ENCODE measurements around the gene FAM149B1. TPM values are rescaled to one million over a fixed set of nuclear protein-coding genes. Genes with fewer than 3 reads are reported as not detected.

The FAM149B1 gene
- total RNA-seq, 1 experiment from 2014 or later: 22.8 TPM

DNA sequence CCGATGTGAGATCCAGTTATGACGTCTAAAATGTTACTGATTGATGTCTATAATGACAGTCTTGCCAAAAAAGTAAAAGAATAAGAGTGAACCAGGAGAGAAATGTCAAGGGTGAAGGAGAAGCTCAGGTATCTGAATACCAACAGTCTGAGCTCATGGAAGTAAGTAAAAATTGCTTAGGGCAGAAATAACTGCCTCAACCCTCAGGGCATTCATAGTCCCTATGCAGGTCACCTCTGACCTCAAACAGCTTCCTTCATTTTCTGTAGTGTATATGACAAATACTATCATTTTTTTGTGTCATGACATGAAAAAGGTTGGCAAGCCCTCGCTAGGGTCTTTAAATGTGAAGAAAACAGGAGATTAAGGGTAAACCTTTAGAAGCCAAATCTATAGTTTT lies 125.5 kb downstream of the FAM149B1 start:
- intact Hi-C loops (cut with micrococcal nuclease): no loop called here
- H3K4me3 Mint-ChIP-seq (ENCODE audit: unreplicated experiment): no peak overlapping the region
- CTCF ChIA-PET: interaction anchor here (0.6 to 1.6 kb wide), 2 partner anchors 29 to 218 kb away, joined by 3 read pairs; no protein-coding TSS in a partner anchor

More for the DNA sequence above, 125.5 kb downstream of the FAM149B1 start:
- POLR2A ChIA-PET: interaction anchor here (0.7 kb wide), 1 partner anchor 529 kb away, joined by 5 read pairs; no protein-coding TSS in a partner anchor
- no TSS peak for BruUV-seq (replicated peaks)
- H3K36me3 Mint-ChIP-seq (ENCODE audit: insufficient read depth, unreplicated experiment): no peaks in the 10 kb centered on the region
- no peaks in the 10 kb centered on the region for H3K4me1 Mint-ChIP-seq (ENCODE audit: insufficient read depth, unreplicated experiment)
- no peak for DNase-seq (ENCODE audit: unreplicated experiment)
- no peak overlapping the region for H3K27ac Mint-ChIP-seq (ENCODE audit: low read depth, unreplicated experiment)
- H3K9me3 Mint-ChIP-seq (ENCODE audit: unreplicated experiment): peaks cover 18% of the 10 kb centered on the region
- peaks cover 16% of the 10 kb centered on the region for H3K27me3 Mint-ChIP-seq (ENCODE audit: insufficient read depth, unreplicated experiment)
- TF ChIP-seq, protein P1, sequence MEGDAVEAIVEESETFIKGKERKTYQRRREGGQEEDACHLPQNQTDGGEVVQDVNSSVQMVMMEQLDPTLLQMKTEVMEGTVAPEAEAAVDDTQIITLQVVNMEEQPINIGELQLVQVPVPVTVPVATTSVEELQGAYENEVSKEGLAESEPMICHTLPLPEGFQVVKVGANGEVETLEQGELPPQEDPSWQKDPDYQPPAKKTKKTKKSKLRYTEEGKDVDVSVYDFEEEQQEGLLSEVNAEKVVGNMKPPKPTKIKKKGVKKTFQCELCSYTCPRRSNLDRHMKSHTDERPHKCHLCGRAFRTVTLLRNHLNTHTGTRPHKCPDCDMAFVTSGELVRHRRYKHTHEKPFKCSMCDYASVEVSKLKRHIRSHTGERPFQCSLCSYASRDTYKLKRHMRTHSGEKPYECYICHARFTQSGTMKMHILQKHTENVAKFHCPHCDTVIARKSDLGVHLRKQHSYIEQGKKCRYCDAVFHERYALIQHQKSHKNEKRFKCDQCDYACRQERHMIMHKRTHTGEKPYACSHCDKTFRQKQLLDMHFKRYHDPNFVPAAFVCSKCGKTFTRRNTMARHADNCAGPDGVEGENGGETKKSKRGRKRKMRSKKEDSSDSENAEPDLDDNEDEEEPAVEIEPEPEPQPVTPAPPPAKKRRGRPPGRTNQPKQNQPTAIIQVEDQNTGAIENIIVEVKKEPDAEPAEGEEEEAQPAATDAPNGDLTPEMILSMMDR (IDR thresholded peaks at IDR 0.05; ENCODE audit: unreplicated experiment): no peak

Other genes starting within 250 kb of the FAM149B1 start
- gene PLA2G12B, start 213.3 kb upstream of the FAM149B1 start, total RNA-seq (2022): not detected in 2 replicates
- 23.9 and 25.2 TPM in 2 replicates for gene P4HA1, start 71.3 kb upstream of the FAM149B1 start, total RNA-seq (2022)
- 1.7 and 1.8 TPM in 2 replicates for gene NUDT13, start 57.7 kb upstream of the FAM149B1 start, total RNA-seq (2022)
- gene ECD, start 111 bp upstream of the FAM149B1 start, total RNA-seq (2022): 29.9 and 31.5 TPM in 2 replicates
- gene DNAJC9, start 79.1 kb downstream of the FAM149B1 start, total RNA-seq (2022): 33.1 and 35.1 TPM in 2 replicates
- 203 and 247 TPM in 2 replicates for gene MRPS16, start 84.5 kb downstream of the FAM149B1 start, total RNA-seq (2022)
- gene CFAP70, start 190.7 kb downstream of the FAM149B1 start, total RNA-seq (2022): 1.5 and 2.9 TPM in 2 replicates
- gene ANXA7, start 245.9 kb downstream of the FAM149B1 start, total RNA-seq (2022): 137 and 161 TPM in 2 replicates

Measured in MCF 10A (cell line).